Upper lobe of left lung (tissue), 4 donors: ENCODE measurements around the gene PSEN1.

Source experiments
- CTCF ChIP-seq, 6 experiments: fragments of 450-650 bp in 4 of 6; fragments of 200-600 bp in 2 of 6; sonication (generic) in 2 of 6; IDR thresholded peaks; one replicate each; pipeline ENCODE4 v1.5.1; 2016 to 2019; ENCODE audit warnings: antibody characterized with exemption in 6 of 6
- EP300 ChIP-seq, 4 donors: sonication (generic); formaldehyde crosslinking; IDR thresholded peaks; one replicate each; pipeline ENCODE4 v1.5.1; 2017; ENCODE audit warnings: antibody characterized with exemption in 4 of 4, control low read depth in 2 of 4
- POLR2A ChIP-seq, 4 donors: fragments of 450-650 bp; IDR thresholded peaks; one replicate each; pipeline ENCODE4 v1.5.1; 2016 to 2017; ENCODE audit warnings: antibody characterized with exemption in 4 of 4, mild to moderate bottlenecking in 2 of 4
- POLR2AphosphoS5 ChIP-seq, 2 donors: sonication (generic); formaldehyde crosslinking; IDR thresholded peaks; one replicate each; pipeline ENCODE4 v1.5.1; 2017; ENCODE audit warnings: antibody characterized with exemption in 2 of 2

DNA sequence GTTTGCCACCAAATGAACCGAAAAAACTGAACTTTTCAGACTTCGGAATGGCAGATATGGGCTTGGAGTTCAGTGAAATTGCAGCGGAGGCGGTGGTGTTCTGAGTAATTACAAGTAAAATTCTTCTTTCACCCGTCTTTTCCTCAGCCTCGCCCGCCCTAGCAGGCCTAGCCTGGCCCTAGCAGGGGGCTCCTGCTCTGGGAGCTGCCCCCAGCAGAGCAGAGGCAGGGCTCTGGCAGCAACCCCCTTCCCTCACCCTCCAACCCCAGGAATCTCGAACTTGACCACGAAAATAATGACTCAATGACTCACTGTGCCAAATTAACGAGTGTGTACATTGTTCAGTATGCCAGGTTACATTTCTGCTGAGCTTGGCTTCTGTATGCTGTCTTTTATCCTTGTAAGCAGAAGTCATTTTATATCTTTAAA is 102.1 kb downstream of the PSEN1 start:
- TF ChIP-seq CTCF (IDR thresholded peaks at IDR 0.05) (no peak), POLR2A (IDR thresholded peaks at IDR 0.05) (no peak), EP300 (IDR thresholded peaks at IDR 0.05) (no peak), POLR2AphosphoS5 (IDR thresholded peaks at IDR 0.05) (no peak)
